HG02884 (cell line): ENCODE results near the gene ANKRD62.
"Not testable (repeated sequence)": the region's sequence is repeated elsewhere in the genome, so short reads cannot be mapped to it uniquely, and the experiment has no call there.

Source experiments
- ATAC-seq: cut with Tn5 transposase; IDR thresholded peaks from one replicate; pipeline ENCODE4 v1.9.1; 2021; ENCODE audit warnings: mild to moderate bottlenecking, moderate library complexity; ENCODE audit not compliant: unreplicated experiment

The ANKRD62 gene

GRCh38 chr18:12065397-12065796, 28.2 kb upstream of the ANKRD62 start:
- ATAC-seq: no peak

DNA sequence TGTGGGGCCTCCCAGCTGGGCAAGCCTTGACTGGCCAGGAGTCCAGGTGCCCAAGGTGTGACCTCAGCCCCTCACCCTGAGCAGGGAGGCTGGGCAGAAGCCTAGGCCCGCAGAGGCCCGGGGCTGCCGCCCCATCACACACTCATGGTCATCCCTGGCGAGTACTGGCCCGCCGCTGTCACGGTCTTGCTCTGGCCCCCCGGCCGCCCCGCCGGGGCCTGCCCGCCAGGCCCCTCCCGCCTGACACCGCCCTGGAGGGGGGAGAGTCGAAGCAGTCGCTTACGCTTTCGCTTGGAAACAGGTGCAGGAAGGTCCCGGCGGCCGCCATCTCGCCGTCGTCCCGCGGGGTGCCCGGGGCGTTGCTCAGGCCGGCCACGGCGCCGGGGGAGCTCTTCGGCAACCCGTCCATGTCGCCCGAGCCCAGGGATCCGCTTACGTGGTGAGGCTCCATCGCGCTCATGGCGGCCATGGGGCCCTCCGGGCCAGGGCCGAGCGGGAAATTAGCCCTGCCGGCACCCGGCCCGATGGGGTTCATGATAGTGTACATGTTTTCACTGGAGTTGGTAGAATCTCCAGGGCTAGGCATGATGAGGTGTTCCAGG, 26.6 kb upstream of the ANKRD62 start:
- no peak for ATAC-seq

- ATAC-seq: no peak
These were observed 26.0 kb upstream of the ANKRD62 start for GRCh38 chr18:12067671-12068070.

DNA sequence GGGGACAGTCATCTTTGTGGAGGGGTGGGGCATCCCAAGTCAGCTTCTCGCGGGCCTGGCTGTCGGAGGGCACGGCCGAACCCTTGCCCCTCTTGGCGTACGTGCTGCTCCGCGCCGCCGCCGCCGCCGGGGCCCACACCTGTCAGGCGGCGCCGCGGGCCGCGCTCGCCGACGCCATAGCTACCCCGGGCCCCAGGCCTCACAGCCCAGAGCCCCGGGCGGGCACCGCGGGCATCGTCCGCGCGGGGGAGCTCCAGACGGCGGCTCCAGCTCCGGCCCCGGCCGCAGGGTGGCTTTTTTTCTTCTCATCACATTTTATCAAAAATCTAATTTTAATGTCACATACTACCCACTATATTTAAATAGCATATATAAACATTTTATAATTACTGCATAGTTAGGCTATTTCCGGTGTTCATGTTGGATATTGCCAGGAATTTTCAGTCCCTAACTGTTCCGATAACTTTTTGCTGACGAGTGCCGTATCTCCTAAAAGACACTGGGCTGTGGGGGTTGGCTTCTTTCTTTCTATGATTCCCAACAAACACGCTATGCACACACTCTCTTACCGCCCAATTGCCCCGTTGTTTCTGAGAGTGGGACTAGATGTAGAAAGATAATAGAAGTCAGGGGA, 25.2 kb upstream of the ANKRD62 start:
- not testable (repeated sequence) for ATAC-seq

DNA sequence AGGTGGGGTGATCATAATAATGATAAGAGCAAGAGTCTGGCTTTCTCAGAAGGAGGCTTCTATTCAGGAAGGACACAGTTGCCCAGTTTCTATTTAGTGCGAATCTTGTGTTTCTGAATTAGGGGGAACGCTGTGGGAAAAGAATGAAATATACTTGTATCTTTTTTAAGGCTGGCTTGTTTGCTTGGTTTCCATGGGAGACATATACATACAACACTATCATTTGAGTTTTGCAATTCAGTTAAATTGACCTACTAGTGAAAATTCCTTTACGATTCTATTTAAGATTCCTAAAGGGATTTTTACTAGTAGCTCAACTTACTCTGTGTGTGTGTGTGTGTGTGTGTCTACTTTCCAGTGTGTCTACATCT, 24.7 kb upstream of the ANKRD62 start:
- ATAC-seq: no peak

- ATAC-seq: not testable (repeated sequence)
These were observed 22.6 kb upstream of the ANKRD62 start for GRCh38 chr18:12071066-12071465.

DNA sequence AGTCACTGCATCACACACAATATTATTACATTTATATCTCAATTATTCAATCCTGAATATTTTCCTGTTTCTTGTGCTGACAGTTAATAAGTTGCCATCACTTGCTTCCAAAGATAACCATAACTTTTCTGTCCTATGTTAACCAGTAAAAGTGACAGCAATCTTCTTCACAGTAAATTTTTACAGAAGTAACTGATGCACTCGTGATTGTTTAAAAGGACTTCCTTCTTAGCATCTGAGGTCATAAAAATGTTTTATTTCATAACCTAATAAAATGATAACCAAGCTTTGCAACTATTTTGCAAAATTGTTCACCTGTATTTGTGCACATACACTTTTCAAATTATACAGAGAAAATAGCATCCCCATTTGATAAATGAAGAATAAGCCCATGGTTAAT, 20.6 kb upstream of the ANKRD62 start:
- ATAC-seq: no peak

- no peak for ATAC-seq
These were observed 18.9 kb upstream of the ANKRD62 start for GRCh38 chr18:12074736-12075135.

GRCh38 chr18:12076424-12077140, 17.1 kb upstream of the ANKRD62 start:
- ATAC-seq: peak; percentile 75

- ATAC-seq: not testable (repeated sequence)
These were observed 15.6 kb upstream of the ANKRD62 start for GRCh38 chr18:12077994-12078393.

DNA sequence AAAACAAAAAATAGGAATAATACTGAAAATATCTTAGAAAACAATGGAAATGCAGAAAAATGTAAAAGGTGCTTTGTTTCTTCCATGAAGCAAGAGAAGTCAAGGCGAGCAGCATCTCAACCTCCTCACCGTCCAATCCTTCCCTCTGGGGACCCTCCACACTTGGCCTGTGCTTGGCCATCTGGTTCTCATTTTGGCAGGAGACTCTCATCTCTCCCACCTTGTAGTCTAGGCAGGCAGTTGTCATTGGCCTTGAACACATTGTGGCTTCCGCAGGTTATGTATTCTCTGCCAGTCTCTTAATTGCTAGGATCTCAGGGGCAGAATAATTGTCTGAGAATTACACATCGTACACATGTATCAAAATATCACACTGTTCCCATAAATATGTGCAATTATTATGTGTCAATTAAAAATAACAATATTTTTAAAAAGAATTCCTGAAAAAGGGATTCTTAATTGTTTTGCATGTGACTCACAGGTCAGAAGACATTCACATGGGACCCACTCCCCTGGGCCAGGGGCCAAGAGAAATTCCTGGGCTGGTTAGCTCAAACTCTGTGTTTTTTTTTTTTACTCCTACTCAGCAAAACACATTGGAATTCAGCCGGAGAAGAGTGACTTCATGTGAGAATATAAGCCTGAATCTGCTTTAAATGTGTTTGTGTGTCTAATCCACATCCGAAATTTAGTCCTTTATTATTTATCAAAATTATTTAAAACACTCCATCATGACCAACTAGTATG, 14.0 kb upstream of the ANKRD62 start:
- ATAC-seq: no peak

DNA sequence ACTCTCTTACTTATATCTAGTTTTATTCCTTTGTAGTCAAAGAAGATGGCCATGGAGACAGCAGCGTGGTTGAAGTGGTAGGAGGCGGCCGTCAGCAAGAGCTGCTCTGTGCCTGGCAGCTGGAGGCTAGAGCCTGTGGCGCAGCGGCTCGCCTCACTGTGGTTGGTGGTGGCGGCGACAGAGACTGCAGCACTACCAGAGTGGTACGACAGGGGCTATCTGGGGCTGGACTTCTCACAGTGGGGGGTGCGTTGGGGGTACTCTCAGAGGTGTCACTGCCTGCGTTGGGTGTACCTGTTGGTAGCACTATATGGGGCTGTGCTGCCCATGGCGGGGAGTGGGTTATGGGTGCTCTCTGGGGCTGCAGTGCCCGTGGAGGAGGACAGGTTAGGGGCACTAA, 8.5 kb upstream of the ANKRD62 start:
- no peak for ATAC-seq

DNA sequence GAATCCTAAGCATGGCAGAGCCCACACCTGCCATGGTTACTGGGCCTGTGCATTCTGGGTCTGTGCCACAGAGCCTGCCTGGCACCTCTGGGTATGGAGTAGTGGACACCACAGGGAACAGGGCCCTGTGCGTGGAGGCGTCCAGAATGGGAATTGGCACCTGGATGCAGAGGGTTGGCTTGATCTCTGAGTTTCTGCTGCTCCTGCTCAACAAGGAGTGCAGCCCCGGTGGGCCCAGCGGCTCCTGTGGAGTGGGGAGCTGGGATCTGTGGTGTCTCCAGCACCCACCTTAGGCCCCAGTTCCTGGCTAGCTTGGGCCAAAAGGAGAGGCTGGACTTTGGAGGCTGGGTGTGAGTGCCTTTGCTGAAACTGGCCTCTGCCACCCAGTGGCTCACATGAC, 7.9 kb upstream of the ANKRD62 start:
- ATAC-seq: no peak

GRCh38 chr18:12086249-12086648, 7.4 kb upstream of the ANKRD62 start:
- ATAC-seq: no peak

- ATAC-seq: no peak
These were observed 6.8 kb upstream of the ANKRD62 start for GRCh38 chr18:12086677-12087470.

DNA sequence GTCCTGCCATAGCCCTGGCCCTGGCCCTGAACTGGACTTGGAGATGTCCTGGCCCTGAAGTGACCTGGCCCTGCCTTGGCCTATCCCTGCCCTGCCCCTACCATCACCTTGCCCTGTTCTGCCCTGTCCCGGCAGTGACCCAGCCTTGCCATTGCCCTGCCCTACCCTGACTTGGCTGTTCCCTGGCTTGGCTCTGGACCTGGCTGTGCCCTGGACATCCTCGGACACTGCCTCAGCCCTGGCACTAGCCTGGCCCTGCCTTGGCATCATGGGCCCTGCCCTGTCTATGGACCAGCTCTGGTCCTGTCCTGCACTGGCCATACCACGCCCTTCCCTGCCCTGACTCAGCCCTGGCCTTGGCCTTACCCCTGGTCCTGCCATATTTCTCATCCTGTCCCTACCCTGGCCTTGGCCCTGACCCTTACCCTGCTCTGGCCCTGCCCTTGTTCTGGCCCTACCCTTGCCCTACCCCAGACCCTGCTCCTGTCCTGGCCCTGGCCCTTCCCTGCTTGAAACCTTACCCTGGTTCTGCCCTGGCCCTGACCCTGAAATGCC, 6.1 kb upstream of the ANKRD62 start:
- ATAC-seq: no peak

- no peak for ATAC-seq
These were observed 5.5 kb upstream of the ANKRD62 start for GRCh38 chr18:12088096-12088495.

DNA sequence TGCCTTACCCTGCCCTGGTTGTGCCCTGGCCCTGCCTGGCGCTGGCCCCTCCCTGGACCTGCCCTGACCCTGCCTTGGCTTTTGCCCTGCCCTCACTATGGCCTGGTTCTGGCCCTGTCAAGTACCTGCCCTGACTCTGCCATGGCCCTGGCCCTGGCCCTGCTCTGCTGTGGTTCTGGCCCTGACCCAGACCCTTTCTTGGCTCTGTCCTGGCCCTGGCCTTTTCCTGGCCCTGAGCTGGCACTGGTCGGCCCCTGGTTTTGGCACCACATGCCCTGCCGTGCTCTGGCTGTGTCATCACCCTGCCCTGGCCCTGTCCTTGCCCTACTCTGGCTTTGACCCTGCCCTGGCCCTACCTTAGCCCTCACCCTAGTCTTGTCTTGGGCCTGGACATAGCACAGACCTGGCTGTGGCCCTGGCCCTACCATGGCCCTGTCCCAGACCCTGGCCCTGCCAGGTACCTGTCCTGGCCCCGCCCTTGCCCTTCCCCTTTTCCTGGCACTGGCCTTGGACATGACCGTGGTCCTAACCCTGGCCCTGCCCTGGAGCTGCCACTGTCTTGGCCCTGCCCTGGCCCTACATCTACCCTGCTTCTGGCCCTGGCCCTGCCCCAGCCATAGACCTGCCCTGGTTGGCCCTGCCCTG, 4.8 kb upstream of the ANKRD62 start:
- ATAC-seq: no peak

- ATAC-seq: no peak
These were observed 2.0 kb upstream of the ANKRD62 start for GRCh38 chr18:12091538-12092141.
